ENCODE data around the gene GTF2H4.
A peak's percentile ranks its signal among the peaks of the same experiment; 100 is the strongest.
"Not testable (repeated sequence)": the region's sequence is repeated elsewhere in the genome, so short reads cannot be mapped to it uniquely, and the experiment has no call there.

GTF2H4 gene

GRCh38 chr6:30895343-30895742 is 12.7 kb upstream of the GTF2H4 start:
- DNase-seq: no peak

GRCh38 chr6:30896541-30896940 is 11.5 kb upstream of the GTF2H4 start:
- DNase-seq: no peak

- no peak for DNase-seq
These were observed 10.1 kb upstream of the GTF2H4 start for GRCh38 chr6:30897882-30898281.

GRCh38 chr6:30898750-30899360 is 9.2 kb upstream of the GTF2H4 start:
- DNase-seq: no peak

- no peak for DNase-seq
These were observed 7.1 kb upstream of the GTF2H4 start for GRCh38 chr6:30900863-30901417.

- no peak for DNase-seq
These were observed 6.6 kb upstream of the GTF2H4 start for GRCh38 chr6:30901436-30901835.

- not testable (repeated sequence) for DNase-seq
These were observed 5.8 kb upstream of the GTF2H4 start for GRCh38 chr6:30902196-30902595.

GRCh38 chr6:30902709-30903108 is 5.3 kb upstream of the GTF2H4 start:
- no peak for DNase-seq

- no peak for DNase-seq
These were observed 4.8 kb upstream of the GTF2H4 start for GRCh38 chr6:30903236-30903635.

GRCh38 chr6:30907290-30907757 is 683 bp upstream of the GTF2H4 start:
- DNase-seq: not testable (repeated sequence)

- no peak for DNase-seq
These were observed 693 bp downstream of the GTF2H4 start for GRCh38 chr6:30908700-30909099.

GRCh38 chr6:30910473-30910872 is 2.5 kb downstream of the GTF2H4 start:
- not testable (repeated sequence) for DNase-seq

- DNase-seq: no peak
These were observed 4.9 kb downstream of the GTF2H4 start for GRCh38 chr6:30912746-30913520.

- DNase-seq: no peak
These were observed 5.7 kb downstream of the GTF2H4 start for GRCh38 chr6:30913721-30914075.

GRCh38 chr6:30914076-30914853 is 6.3 kb downstream of the GTF2H4 start, which contains the start of gene VARS2:
Gene VARS2, plus strand, starts transcription at chr6:30914238. Its CDS starts 599 bp downstream, at chr6:30914837.
- DNase-seq: peak; percentile 75 to 80

- DNase-seq: no peak
These were observed 7.0 kb downstream of the GTF2H4 start for GRCh38 chr6:30914854-30915590.

- DNase-seq: no peak
These were observed 7.6 kb downstream of the GTF2H4 start for GRCh38 chr6:30915591-30915946.

GRCh38 chr6:30917041-30917440 is 9.0 kb downstream of the GTF2H4 start:
- no peak for DNase-seq

GRCh38 chr6:30917487-30917886 is 9.5 kb downstream of the GTF2H4 start:
- DNase-seq: no peak

GRCh38 chr6:30918670-30919069 is 10.7 kb downstream of the GTF2H4 start:
- DNase-seq: no peak

- DNase-seq: no peak
These were observed 14.4 kb downstream of the GTF2H4 start for GRCh38 chr6:30922447-30922852.

- DNase-seq: not testable (repeated sequence)
These were observed 16.1 kb downstream of the GTF2H4 start for GRCh38 chr6:30924040-30924627.

Measured in NCI-H187 (cell line).